ENCODE data around the gene RERE.

The RERE gene

DNA sequence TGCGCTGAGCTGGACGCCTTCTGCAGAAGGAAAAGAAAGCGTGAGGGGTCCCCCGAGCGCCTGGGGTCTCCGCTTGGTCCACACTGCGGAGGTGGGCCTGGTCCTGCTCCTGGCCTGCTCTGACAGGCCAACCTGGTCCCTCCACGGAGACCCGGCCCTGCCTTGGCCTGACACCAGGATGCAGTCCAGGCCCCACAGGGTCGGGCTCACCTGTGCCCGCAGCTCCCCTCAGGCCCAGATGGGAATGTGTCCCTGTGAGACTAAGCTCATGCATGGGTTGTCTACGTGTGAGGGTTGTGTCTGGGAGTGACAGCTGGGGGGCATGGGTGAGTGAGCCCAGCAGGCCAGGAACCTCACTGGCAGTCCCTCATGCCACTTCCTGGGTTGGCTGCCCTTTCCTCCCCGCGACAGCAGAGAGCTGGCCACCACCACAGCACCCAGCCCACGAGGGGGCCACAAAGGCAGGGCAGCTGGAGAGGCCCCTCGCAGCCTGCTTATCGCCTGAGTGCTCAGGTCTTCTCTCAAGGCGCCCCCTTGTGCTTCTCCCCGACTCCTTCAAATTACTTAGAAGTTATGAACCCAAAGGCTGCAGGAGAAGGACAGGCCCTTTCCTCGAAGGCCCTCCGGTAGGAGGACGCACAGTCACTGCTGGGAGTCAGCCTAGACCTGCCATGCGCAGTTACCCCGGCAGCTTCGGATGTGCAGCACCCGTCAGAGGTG lies 458.4 kb downstream of the RERE start:
- ChIA-PET POLR2A (no interaction called here), CTCF (interaction anchor here (0.6 to 13.2 kb wide), 5 partner anchors 10 to 383 kb away, joined by 3 to 122 read pairs (median 5); no protein-coding TSS in a partner anchor)
- no peak overlapping the region for H3K4me3 ChIP-seq (ENCODE audit: low read depth, low read length)
- DNase-seq (ENCODE audit: low read depth, low spot score): no peak
- TF ChIP-seq CTCF (IDR thresholded peaks at IDR 0.05; ENCODE audit: insufficient read depth, low read length, missing control alignments): no peak

DNA sequence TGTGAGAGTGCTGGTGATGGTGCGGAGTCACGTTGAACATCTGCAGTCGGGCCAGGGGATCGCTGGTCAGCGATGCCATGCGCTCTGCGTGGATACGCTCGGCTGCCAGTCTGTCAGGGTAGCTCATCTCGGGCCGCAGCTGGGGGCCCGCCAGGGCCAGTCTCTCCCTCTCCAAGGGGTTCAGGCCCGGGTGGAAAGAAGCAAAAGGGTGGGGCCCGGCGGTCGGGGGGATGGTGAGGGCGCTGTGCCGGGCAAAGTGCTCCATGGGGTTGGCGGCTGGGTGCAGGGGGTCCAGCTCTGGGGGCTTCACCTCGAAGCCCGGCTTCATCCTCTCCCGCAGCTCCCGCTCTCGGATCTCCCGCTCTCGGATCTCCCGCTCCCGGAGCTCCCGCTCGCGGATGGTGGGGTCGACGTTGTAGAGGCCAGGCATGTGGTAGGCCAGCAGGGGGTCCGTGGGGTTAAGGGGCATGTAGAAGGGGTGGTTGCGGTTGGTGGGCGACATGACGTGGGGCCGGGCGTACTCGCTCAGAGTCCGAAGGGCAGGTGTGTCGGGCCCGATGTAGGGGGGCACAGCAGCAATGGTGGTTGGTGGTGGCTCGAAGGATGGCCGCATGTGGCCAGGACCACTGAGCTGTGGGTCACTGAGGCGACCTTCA lies 459.1 kb downstream of the RERE start:
- no peak for TF ChIP-seq CTCF (IDR thresholded peaks at IDR 0.05; ENCODE audit: insufficient read depth, low read length, missing control alignments)
- CTCF ChIA-PET: interaction anchor here (0.6 to 13.2 kb wide), 5 partner anchors 9 to 383 kb away, joined by 3 to 122 read pairs (median 4); no protein-coding TSS in a partner anchor
- POLR2A ChIA-PET: interaction anchor here (0.5 kb wide), 1 partner anchor 14 kb away, joined by 3 read pairs; no protein-coding TSS in a partner anchor
- no peak for DNase-seq (ENCODE audit: low read depth, low spot score)
- H3K4me3 ChIP-seq (ENCODE audit: low read depth, low read length): no peak overlapping the region

DNA sequence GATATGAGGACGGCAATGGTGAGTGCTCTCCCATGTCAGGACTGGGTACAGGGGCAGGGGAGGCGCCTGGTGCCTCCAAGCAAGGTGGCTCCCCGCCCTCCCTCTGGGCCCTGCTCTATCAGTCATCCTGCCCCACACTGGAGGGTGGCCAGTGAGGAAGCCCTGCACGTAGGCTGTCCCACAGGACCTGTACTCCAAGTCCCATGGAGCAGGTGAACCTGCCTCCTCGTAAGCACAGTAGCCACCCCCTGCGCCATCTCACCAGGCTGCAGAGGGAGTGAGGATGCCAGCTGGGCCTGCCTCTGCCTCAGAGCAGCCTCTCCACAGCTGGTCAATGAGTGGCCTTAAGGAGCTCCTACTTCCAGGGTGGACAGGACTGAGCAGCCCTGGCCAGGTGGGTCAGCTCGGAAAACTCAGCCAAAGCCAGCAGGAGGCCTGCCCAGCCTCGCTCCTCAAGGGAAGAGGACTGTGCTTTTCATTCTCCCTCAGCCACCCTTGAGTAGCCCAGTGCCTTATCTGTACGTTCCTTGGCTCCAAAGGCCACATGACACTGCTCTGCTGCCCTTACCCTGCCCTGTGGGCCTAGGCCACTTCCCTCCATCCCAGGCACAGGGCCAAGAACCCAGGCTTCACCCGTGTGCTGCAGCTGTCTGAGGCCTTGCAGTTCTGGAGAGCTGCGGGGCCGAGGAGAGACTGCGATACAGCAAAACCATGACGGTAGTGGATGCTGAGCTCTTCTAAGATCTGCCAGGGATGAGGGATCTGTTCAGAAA lies 459.9 kb downstream of the RERE start:
- CTCF ChIA-PET: interaction anchor here (1.2 to 13.2 kb wide), 4 partner anchors 8 to 382 kb away, joined by 3 to 122 read pairs (median 6); no protein-coding TSS in a partner anchor
- TF ChIP-seq CTCF (IDR thresholded peaks at IDR 0.05; ENCODE audit: insufficient read depth, low read length, missing control alignments): no peak
- POLR2A ChIA-PET: no interaction called here
- no peak overlapping the region for H3K4me3 ChIP-seq (ENCODE audit: low read depth, low read length)
- DNase-seq (ENCODE audit: low read depth, low spot score): no peak

- H3K4me3 ChIP-seq (ENCODE audit: low read depth, low read length): no peak overlapping the region
- TF ChIP-seq CTCF (IDR thresholded peaks at IDR 0.05; ENCODE audit: insufficient read depth, low read length, missing control alignments): no peak
- DNase-seq (ENCODE audit: low read depth, low spot score): no peak
- ChIA-PET CTCF (interaction anchor here (1.3 to 13.2 kb wide), 3 partner anchors 7 to 381 kb away, joined by 3 to 122 read pairs (median 7); no protein-coding TSS in a partner anchor), POLR2A (no interaction called here)
Observed at GRCh38 chr1:8356256-8357209, 460.9 kb downstream of the RERE start.

- TF ChIP-seq CTCF (IDR thresholded peaks at IDR 0.05; ENCODE audit: insufficient read depth, low read length, missing control alignments): no peak
- ChIA-PET POLR2A (no interaction called here), CTCF (interaction anchor here (1.0 to 13.2 kb wide), 5 partner anchors 6 to 380 kb away, joined by 3 to 122 read pairs (median 4); no protein-coding TSS in a partner anchor)
- DNase-seq (ENCODE audit: low read depth, low spot score): no peak
- no peak overlapping the region for H3K4me3 ChIP-seq (ENCODE audit: low read depth, low read length)
Observed at GRCh38 chr1:8355439-8356255, 461.8 kb downstream of the RERE start.

Measured in AG04449 (cell line).